Middle frontal gyrus (tissue), 1 donor: ENCODE results near the gene RBMS1.
"Not testable (repeated sequence)": the region's sequence is repeated elsewhere in the genome, so short reads cannot be mapped to it uniquely, and the experiment has no call there.

ENCODE experiments used
- DNase-seq: peaks from one replicate; pipeline ENCODE4 v3.0.0-alpha.2; 2015; ENCODE audit warnings: low spot score; ENCODE audit errors: extremely low spot score

Gene RBMS1

DNA sequence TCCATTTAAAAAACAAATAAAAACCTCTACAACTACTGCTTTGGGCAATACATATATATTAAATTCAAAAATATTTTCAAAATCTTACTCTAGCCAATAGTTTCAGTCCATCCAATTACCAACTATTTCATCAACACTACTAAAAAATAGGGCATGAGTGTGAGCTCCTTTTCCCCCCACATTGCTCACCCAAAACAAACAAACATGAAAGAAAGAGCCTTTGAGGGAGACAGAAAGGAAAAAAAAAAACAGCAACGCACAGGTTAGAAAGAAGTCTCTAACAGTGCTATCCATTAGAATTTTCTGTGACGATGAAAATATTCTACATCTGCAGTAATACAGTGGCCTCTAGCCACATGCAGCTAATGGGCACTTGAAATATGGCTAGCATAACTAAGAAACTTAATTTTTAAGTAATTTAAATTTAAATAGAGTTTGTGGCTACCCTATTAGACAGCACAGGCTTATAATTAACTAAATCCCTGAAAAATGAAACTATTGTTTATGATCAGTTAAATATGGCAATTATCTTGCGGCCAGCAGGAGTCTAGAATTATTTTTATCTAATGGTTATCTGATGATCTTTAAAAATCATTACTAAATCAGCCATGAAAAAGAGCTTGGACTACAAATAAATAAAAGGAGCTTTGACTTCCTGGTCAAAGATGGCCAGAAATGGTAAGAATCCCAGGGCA, 59.2 kb downstream of the RBMS1 start:
- DNase-seq: no peak

DNA sequence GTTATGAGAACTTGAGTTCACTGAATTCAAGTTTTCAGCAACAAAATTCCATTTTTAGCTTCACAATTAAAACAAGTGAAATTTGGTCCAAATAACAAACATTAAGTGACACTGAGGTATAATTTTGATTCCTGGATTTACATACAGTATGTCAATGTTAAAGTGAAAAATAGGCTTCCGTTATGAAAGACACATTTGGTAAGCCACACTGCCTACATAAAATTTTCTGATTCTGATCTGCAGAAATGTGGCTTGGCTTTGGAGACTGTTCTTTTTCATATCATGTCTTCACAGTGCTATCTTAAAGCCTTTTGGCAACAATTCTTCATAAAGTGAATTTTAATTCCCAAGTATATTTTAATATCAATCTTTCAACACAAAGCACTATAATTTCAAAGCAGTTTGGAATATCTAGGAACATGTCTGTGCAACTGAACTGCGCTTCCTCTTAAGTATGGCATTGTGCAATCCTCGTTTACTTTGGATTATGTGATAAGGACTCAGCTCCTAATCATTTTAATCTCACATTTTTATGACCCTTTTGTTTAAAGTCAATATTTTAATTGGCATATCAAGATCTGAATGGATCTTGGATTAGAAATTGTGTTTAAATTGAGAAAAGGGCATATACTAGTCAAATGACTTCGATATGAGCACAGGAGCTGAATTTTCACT, 60.0 kb downstream of the RBMS1 start:
- no peak for DNase-seq

DNA sequence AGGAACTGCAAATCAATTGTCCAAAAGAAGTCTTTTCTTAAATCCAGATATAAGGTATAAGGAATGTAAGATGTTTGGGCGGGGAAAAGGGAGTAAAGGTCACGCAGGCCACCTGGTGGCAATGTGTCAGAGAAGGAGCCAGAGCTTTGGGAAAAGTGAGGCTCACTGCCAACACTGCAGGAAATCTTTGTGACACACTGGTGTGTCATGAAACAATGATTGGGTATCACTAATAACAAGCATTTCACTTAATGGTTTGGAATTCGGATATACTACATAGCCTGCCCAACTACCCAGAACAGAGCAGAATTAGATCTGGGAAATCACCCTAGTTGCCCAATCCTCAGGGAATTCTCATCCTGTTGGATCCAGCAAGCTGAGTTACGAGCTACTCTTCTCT, 61.0 kb downstream of the RBMS1 start:
- DNase-seq: no peak

DNA sequence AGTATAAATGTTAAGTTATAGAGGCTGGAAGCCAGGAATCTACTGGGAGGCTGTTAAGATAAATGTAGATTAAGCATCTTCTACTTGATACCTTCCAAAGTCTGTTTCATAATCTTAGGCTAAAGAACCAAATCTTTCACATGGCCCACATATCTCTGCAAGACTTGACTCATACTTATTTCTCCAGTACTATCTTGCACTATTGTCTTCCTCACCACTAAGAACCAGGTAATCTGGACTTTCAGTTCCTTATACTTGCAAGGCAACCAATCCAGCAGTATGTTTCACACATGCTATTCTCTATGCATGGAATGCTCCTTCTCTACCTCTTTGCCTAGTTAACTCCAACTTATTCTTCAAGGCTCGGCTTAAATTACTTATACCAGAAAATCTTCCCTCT, 62.2 kb downstream of the RBMS1 start:
- no peak for DNase-seq

DNA sequence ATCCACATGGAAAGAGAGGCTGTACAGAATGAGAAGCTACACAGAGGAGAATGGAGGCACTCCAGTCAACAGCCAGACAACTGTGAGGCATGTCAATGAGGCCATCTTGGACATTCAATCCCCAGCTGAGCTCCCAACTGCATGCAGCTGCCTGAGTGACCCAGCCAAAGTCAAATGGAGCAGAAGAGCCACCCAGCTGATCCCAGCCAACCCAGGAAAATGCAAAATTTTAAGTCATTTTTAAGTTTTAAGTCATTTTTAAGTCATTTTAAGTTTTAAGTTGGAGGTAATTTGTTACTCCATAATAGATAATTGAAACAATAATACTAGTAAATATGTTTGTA, 63.6 kb downstream of the RBMS1 start:
- DNase-seq: no peak

DNA sequence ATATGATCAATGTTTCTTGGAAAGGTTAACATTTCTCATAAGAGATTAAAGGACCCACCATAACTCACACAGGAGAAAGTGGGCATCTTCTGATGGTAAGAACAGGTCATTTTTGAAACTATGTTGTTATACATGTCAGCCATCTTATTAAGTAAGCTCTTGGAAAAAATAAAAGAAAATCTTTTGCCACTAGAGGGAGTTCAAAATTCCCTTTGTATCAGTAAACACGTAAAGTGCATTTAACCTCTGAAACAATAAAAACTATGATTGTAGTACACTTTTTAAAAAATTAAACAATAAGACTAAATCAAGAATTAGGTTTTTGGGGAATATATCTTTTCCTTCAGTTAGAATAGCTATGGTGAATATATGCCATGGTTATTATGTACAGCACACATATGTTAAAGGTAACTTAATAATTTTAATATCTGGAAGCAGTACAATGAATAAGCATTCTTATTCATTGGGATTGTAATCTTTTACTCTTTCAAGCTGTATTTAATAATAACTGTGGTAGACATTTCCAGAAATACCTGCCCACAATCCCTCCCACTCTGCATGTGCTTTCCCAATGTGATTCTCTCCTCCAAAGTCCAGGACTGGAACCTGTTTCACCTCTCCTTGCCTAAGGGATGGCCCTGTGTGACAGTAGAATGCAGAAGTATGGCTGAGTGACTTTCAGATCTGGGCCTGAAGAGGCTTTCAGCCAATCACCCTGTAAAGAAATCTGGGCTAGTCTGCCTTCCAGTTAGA, 64.2 kb downstream of the RBMS1 start:
- DNase-seq: no peak

DNA sequence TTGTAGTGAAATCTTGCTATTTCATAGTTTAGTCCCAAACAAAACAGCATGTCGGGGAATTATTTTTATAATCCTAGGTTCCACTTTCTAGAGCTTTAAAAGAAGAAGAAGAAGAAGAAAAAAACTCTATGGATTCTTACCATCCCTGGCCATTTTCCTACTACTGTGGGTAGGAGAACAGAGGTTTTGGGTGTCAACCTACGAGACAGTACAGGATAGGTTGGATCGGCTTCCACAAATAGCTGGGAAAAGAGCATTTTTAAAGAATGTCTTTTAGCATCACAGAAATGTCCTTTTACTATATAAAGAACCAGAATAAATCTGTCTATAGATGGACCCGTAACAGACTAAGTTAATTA, 65.2 kb downstream of the RBMS1 start:
- DNase-seq: no peak

DNA sequence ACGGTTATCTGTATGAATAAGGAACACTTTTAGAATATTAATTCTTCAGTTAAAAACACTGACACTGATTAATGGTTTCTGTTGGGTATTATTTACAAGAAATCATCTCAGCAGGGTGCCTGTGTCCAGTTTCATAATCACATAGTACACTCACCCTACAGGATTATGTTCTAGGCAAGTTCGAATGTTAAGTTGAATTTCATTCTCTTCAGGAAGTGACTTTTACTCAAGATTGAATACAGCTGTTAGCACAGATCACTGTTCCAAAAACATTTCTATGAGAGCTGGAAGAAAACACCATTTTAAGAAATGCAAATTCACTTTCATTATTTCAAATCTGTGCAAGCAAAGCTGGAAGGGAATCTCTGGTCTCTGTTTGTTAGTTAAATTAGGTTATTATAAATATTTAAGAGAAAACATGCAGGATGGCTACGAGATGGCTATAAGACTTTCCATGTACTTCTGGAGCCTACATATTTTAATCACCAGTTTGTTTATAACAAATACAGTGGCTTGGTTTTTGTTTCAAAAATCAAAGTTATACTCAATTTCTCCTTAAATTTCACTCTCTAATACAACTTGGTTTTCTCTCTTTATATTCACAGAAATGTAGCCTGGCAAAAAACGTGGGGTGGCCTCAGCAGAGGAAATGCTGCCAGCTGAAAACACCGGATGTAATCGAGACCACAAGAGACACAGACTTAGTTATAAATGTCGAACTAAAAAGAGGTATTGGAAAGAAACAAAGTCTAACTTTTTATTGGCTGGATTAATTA, 65.8 kb downstream of the RBMS1 start:
- no peak for DNase-seq

DNA sequence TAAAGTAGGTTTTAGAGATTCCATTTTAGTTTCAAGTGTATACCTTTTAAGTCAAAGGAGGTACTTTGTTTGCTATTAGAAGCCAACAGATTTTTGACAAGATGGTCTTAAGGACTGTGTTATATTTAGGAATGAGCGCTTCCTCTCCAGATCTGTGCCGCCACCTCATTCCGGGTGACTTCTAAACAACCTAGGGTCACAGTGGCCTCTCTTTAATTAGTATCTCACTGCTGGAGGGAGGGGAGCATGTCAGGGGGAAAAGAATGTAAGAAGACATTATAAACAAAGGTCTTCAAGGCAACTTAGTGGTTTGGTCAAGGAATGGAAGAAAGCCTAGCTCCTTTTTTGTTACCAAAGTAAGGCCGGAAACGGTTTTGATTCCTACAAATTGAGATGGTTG, 67.0 kb downstream of the RBMS1 start:
- no peak for DNase-seq

DNA sequence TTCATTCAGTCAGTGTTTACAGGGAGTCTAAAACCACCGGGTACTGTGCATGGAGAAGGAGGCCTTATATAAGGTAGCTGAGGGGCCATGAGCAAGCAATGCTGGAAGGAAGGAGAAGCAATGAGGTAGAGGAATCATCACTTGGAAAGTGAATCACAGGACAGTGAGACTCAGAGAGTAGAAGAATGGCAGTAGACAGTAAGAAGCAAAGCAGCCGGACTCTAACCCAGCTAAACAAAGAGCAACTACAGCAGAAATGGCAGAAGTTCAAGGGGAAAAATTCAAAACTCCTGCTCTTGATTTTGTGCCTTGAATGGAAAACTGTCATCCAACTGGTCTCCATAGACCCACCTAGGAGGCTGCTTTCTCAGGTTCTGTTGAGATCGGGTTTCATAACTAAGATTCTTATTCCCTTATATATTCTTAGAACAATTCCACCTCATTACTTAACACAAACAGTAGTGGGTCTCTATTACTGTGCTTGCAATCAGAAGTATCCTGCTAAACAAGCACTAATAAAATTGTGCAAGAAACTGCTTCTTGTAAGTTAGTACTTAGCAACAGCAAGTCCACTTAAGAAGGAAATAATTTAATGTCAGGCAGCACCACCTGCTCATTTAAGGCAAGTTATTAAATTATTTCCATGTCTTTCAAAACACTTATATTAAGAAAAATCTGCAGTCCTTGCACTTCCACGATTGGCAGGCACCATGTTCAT, 68.0 kb downstream of the RBMS1 start:
- DNase-seq: no peak

DNA sequence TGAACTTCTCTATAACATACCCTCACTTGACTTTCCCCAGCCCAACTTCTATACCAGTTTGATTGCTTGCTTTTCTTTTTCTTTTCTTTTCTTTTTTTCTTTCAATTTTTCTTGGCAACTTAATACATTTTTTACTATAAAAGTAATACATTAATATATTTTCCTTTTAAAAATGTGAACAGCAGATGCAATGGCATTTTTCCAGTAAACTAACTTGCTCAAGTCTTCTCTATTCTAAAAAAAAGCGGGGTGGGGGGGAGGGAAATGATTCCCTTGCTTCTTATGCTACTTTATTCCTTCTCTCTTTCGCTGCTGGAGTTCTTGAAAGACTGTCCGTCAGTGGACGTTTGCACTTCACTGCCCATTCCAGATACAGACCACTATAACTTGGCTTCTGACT, 70.5 kb downstream of the RBMS1 start:
- DNase-seq: no peak

DNA sequence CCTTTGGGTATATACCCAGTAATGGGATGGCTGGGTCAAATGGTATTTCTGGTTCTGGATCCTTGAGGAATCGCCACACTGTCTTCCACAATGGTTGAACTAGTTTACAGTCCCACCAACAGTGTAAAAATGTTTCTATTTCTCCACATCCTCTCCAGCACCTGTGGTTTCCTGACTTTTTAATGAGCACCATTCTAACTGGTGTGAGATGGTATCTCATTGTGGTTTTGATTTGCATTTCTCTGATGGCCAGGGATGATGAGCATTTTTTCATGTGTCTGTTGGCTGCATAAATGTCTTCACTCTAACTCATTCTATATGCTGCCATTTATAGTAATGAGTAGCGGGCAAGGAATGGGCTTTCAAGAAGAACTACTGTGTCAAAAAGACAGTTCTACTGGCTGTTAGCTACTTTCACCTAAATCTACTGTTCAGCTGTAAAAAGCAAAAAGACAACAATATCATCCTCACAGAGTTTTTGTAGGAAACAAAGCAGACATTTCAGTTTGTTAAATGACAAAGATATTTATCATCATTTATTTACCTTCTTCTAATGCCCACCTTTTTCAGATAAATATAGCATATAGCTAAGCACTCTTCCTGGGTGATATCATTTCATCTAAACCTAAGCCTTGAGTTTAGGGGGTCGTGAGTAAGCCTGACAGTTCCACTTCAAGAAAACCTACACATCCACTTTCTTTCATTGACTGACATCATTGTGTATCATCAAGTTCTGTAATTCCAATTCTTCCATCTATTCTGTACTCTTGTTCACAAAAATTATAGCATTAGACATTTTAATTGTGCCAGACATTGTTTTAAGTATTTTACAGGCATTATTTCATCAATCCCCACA, 71.7 kb downstream of the RBMS1 start:
- DNase-seq: not testable (repeated sequence)

DNA sequence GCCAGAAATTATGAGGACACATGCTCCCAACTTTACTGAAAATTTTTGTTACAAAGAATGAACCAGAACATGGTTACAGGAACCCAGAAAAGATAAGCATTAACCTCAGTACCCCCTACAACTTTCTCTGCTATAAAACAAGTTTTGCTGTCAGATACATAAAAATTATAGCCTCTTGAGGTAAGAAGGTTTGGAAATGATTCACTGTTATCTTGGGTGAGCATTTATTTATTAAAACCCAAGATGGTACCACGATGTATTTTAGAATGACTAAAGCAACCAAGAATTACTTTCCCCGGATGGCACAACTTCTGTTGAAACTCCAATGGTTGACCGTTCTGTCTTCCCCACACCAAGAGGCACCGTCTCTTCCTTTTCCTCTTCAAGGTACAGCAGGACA, 72.9 kb downstream of the RBMS1 start:
- DNase-seq: no peak

DNA sequence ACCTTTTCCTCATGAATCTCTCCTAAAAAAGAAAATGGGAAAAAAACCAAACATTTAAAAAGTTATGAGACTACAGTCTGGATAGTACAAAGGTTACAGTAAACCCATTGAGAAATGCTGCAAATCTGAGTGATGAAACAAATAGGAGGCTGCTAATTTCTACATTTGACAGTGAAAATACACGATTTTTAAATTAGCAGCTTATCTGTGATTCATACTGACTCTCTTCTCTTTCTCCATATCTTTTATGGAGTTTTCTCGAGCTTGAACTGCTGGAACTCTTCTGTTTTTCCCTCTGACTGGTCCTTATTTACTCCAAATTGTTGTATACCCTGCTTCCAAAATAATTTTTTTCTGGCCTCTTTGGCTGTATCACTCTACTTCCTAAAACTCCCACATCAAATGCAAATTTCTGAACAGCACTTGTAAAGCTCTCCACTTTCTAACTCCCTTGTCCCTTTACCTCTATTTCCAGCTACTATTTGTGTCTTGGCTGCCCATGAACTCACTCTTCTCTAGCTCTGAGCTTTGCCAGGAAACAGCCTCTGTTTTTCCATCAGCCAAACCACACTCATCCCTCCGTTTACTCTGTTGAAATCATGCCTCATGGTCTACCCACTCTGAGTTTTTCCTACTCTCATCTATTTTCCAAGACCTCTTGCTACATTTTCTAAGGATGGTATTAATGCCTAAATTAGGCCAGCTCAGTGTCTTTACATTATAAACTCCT, 73.7 kb downstream of the RBMS1 start:
- no peak for DNase-seq

DNA sequence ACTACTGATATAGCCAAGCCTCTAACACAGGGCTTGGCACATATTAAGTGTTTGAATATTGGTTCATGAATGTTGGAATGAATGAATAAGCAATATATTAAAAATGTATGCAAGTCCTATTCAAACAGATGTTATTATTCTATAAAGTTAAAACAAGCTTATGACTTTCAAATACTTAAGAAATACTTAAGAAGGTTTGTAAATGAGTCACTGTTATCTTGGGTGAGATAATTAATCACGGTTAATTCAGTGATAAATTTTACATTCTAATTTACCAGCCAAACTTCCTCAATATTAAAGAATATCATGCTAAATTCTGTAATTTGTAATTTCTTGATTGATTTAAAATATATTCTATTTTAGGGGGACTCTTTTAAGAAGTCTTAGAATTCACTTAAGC, 74.8 kb downstream of the RBMS1 start:
- no peak for DNase-seq

DNA sequence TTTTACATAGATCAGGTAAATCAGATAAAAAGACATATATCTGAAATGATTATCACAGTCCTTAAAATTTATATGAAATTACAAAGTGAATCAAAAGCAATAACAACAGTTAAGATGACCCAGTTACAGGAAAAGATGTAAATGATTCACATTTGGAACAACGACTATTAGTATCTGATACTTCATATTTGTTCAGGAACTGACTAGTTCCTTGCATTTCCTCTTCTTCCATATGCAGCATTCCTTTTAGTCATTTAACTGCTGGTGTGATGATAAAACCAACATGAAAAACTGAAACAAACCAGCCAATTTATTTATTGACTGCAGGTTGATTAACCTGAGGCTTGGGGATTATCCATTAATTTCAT, 75.2 kb downstream of the RBMS1 start:
- no peak for DNase-seq

DNA sequence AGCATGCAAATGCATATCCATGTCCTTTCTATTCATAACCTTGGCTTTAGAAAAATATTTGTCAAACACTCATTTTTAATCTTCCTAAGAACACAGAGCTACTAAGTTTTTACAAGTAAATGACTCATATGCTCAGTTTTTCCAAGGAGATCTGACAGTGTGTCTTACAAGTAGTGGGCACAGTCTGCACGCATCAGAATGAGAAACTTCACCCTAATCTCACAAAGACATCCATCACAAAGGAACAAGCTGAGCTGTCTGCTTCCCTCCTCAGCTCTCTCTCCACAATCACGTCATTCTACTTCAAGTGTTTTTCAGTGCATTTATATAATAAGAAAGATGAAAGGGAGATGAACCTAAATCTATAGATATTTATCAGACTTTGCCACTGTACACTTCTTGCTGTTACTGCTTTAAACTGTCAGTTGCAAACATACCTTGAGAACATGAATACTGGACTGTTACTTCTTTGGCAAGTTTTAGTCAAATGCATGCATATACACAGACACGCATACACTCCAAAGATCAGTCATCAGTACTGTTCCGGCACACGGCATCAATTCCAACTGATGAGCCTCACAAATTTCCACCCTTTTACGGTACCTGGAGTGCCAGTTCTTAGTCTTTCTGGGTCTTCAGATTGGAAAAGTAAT, 75.7 kb downstream of the RBMS1 start:
- DNase-seq: no peak

DNA sequence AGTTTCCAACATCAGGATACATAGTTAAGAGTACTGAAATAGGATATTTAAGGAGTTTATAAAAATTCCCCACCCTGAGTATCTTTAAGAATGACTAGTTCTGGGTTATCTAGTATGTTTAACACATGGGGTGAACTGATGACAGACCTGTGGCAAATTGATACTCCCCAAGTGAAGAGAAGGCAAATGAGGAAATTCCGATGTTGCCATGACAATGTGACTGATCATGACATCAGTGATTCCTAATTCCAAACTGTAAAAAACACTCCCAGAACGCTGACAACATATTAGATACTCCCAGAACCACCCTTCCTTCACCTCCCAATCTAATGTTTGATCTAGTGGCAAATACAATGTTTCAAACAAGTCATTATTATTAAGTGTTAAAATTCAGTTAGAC, 77.6 kb downstream of the RBMS1 start:
- DNase-seq: no peak

DNA sequence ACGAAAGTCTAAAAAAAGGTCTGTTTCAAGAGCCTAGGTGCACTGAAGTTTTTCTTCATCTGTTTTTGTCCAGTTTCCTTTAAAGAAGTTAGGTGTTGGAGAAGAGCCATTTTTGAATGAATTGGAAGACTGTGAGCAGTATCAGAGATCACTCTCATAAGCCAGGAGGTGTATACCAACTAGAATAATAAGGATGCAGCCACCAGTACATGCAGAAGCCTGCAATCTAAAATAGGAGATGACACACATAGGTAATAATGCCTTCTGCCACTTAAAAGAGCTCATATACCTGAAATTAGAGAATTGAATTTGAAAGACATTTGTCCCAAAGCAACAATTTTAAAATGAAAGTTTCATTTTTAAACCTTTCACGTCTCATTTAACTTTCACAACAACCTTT, 81.7 kb downstream of the RBMS1 start:
- no peak for DNase-seq
